ENCODE results near the gene SURF4.
"Not testable (repeated sequence)": the region's sequence is repeated elsewhere in the genome, so short reads cannot be mapped to it uniquely, and the experiment has no call there.

The SURF4 gene

DNA sequence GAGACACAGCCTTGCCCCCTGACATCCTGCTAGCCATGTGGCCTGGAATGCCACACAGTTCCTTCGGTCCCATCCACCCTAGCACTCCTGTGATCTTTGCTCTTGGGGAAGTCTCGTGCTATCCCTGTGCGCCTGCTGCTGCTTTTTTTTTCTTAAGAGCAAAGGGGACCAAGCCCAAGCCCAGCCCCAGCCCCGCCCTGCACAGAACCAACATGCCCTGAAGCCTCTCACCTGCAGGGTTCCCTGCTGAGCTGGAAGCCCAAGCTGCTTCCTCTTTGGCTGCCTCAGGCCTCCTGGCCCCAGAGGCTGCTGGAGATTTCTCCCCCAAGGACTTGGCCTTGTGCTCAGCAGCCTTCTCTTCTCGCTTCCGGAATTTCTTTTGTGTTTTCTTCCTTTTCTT lies 41.7 kb downstream of the SURF4 start:
- peaks cover 29% of the 10 kb centered on the region for H3K36me3 ChIP-seq (ENCODE audit: control insufficient read depth, insufficient read depth, low read length)
- H3K9me3 ChIP-seq (ENCODE audit: control insufficient read depth, insufficient read depth, low read length) = no peaks in the 10 kb centered on the region
- no peaks in the 10 kb centered on the region for H3K27me3 ChIP-seq (ENCODE audit: control insufficient read depth, insufficient read depth, low read length)
- no peak overlapping the region for H3K4me3 ChIP-seq (ENCODE audit: low read length)
- no CpG with 5 or more reads among the region's 6 CpGs for WGBS (ENCODE audit: insufficient coverage, insufficient read length)
- H3K4me1 ChIP-seq (ENCODE audit: control insufficient read depth, insufficient read depth, low read length) = no peaks in the 10 kb centered on the region
- DNase-seq (ENCODE audit: low read depth, low spot score) = no peak
- H3K27ac ChIP-seq (ENCODE audit: low read length) = no peak overlapping the region

DNA sequence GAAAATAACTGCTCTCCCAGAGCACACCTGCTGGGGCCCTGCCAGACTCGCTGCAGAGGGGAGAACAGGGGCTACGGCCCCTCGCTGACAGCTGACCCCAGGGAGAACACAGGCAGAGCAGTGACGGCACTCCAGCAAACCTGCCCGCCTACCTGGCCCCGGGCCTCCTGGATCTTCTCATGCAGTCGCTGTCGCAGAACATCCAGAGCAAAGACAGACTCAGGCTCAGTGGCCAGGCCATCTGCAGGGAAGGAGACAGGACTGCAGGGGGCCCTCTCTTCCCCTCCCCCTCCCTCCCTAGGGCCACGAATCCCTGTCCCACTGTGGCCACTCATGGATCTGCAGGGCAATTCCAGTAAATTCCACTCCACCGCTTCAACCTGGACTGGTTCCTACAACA lies 42.3 kb downstream of the SURF4 start:
- peaks cover 29% of the 10 kb centered on the region for H3K36me3 ChIP-seq (ENCODE audit: control insufficient read depth, insufficient read depth, low read length)
- no CpG with 5 or more reads among the region's 10 CpGs for WGBS (ENCODE audit: insufficient coverage, insufficient read length)

DNA sequence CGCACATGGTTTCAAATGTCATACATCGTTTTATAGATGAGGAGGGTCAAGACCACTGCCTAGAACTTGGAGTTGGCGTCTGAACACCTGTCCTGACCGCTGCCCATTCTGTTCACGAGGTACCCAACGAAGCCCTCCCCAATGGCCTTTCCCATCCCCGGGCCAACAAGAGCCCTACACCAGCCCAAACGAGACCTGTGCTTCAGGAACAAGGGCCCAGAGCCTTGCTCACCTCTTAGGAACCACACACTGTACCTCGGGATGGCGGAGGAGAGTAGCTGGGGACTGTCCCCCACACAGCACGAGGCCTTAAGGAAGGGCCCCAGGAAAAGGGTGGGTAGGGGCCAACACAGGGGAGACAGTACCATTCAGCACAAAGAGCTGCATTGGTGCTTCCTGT lies 42.8 kb downstream of the SURF4 start:
- Histone ChIP-seq H3K9me3 (ENCODE audit: control insufficient read depth, insufficient read depth, low read length) (no peaks in the 10 kb centered on the region), H3K4me3 (ENCODE audit: low read length) (no peak overlapping the region), H3K27ac (ENCODE audit: low read length) (no peak overlapping the region), H3K4me1 (ENCODE audit: control insufficient read depth, insufficient read depth, low read length) (no peaks in the 10 kb centered on the region), H3K36me3 (ENCODE audit: control insufficient read depth, insufficient read depth, low read length) (peaks cover 29% of the 10 kb centered on the region), H3K27me3 (ENCODE audit: control insufficient read depth, insufficient read depth, low read length) (no peaks in the 10 kb centered on the region)
- WGBS (ENCODE audit: insufficient coverage, insufficient read length) = no CpG with 5 or more reads among the region's 11 CpGs
- DNase-seq (ENCODE audit: low read depth, low spot score) = no peak

More for the DNA sequence above, 42.3 kb downstream of the SURF4 start:
- Histone ChIP-seq H3K27ac (ENCODE audit: low read length) (no peak overlapping the region), H3K4me1 (ENCODE audit: control insufficient read depth, insufficient read depth, low read length) (no peaks in the 10 kb centered on the region), H3K27me3 (ENCODE audit: control insufficient read depth, insufficient read depth, low read length) (no peaks in the 10 kb centered on the region), H3K9me3 (ENCODE audit: control insufficient read depth, insufficient read depth, low read length) (no peaks in the 10 kb centered on the region), H3K4me3 (ENCODE audit: low read length) (no peak overlapping the region)
- no peak for DNase-seq (ENCODE audit: low read depth, low spot score)

DNA sequence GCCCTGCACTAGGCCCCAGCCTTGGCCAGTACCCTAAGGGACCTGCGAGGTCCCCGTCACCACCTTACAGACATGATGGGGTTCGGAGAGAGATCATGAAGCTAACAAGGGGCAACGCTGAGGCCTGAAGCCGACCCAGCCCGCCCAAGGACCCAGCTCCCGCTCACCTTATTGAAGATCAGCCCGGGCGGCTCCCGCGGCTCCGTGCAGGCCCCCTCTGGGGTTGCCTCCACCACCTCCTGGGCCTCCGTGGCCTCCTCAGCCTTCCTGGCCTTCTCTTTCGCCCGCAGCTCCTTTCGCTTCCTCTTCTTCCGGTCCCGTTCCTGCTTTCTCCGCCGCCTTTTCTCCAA lies 43.5 kb downstream of the SURF4 start:
- no peak overlapping the region for H3K27ac ChIP-seq (ENCODE audit: low read length)
- peaks cover 29% of the 10 kb centered on the region for H3K36me3 ChIP-seq (ENCODE audit: control insufficient read depth, insufficient read depth, low read length)
- no peaks in the 10 kb centered on the region for H3K27me3 ChIP-seq (ENCODE audit: control insufficient read depth, insufficient read depth, low read length)
- no peak for DNase-seq (ENCODE audit: low read depth, low spot score)
- no CpG with 5 or more reads among the region's 20 CpGs for WGBS (ENCODE audit: insufficient coverage, insufficient read length)
- no peaks in the 10 kb centered on the region for H3K4me1 ChIP-seq (ENCODE audit: control insufficient read depth, insufficient read depth, low read length)
- H3K9me3 ChIP-seq (ENCODE audit: control insufficient read depth, insufficient read depth, low read length) = no peaks in the 10 kb centered on the region
- H3K4me3 ChIP-seq (ENCODE audit: low read length) = no peak overlapping the region

DNA sequence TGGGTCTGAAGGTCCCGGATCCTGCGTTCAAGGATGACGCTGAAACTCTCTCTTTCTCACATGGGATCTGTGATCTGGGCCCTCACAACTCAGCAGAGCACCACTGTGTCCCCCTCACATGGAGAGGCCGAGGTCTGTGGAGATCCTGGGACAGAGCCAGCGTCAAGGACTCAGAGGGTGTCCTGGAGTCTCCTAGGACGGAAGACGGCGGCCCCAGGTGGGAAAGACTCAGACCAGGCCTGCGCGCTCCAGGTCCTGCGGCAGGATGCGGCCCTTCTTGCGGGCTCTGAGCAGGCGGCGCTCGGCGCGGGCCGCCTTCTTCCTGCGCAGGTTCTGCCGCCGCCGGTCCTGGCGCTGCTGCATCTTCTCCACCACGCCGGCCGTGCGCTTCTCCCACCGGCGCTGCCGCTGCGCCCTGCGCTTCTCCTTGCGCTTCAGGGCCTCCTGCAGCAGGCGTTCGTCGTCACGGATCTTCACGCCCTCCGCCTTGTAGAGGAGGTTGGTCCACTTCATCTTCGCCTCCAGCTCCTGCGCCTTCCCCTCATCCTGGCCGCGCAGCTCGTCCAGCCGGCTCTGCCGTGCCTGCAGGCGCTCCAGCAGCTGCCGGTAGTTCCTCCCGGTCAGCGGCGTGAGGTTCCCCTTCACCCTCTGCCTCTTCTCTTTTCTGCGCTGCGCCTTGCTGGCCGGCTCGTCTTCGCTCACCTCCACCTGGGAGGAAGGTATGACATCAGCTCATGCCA lies 44.0 kb downstream of the SURF4 start:
- WGBS (ENCODE audit: insufficient coverage, insufficient read length) = no CpG with 5 or more reads among the region's 57 CpGs
- Histone ChIP-seq H3K9me3 (ENCODE audit: control insufficient read depth, insufficient read depth, low read length) (no peaks in the 10 kb centered on the region), H3K27ac (ENCODE audit: low read length) (no peak overlapping the region), H3K4me1 (ENCODE audit: control insufficient read depth, insufficient read depth, low read length) (no peaks in the 10 kb centered on the region), H3K4me3 (ENCODE audit: low read length) (no peak overlapping the region), H3K36me3 (ENCODE audit: control insufficient read depth, insufficient read depth, low read length) (peaks cover 29% of the 10 kb centered on the region), H3K27me3 (ENCODE audit: control insufficient read depth, insufficient read depth, low read length) (no peaks in the 10 kb centered on the region)
- no peak for DNase-seq (ENCODE audit: low read depth, low spot score)

DNA sequence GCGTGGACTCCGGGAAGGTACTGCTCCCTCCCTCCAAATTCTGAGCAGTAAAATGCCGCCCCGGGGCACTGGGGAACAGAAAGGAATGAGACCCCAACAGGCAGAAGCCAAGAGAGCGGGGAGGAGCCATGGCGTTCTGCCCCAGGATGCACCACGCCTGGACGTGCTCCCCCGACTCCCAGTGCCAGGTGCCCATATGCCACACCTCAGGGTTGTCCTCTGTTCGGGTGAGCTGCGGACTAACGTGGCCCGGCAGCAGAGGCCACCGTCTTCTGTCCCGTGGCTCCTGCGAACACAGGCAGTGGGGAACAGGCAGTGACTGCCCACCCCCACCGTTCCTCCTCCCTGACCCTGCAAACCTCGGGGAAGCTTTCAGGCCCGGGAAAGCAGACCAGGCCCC lies 44.6 kb downstream of the SURF4 start:
- peaks cover 29% of the 10 kb centered on the region for H3K36me3 ChIP-seq (ENCODE audit: control insufficient read depth, insufficient read depth, low read length)
- WGBS (ENCODE audit: insufficient coverage, insufficient read length) = no CpG with 5 or more reads among the region's 19 CpGs
- H3K27me3 ChIP-seq (ENCODE audit: control insufficient read depth, insufficient read depth, low read length) = no peaks in the 10 kb centered on the region

DNA sequence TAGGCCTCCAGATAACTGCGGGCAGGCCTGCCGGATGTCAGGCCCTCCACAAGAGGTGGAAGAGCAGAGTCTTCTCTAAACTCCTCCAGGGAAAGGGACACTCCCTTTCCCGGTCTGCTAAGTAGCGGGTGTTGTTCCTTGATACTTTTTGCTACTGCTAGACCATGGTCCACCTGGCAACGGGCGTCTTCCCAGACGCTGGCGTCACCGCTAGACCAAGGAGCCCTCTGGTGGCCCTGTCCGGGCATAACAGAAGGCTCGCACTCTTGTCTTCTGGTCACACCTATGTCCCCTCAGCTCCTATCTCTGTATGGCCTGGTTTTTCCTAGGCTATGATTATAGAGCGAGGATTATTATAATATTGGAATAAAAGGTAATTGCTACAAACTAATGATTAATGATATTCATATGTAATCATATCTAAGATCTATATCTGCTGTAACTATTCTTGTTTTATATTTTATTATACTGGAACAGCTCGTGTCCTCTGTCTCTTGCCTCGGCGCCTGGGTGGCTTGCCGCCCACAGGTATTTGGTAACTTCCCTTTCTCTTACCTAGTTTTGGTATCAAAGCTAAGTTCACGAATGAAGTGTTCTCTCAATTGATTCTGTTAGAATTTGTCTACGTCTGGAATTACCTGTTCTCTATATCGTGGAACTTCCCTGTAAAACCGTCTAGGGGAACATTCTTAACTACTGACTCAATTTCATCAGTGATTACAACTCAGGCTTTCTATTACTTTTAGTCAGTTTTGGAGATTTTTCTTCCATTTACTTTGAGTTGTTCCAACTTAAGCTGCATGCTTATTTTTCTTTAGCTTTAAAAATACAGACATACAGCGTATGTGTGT lies 46.3 kb downstream of the SURF4 start:
- DNase-seq (ENCODE audit: low read depth, low spot score); H3K27me3 ChIP-seq (ENCODE audit: control insufficient read depth, insufficient read depth, low read length); H3K27ac ChIP-seq (ENCODE audit: low read length); H3K4me1 ChIP-seq (ENCODE audit: control insufficient read depth, insufficient read depth, low read length); H3K9me3 ChIP-seq (ENCODE audit: control insufficient read depth, insufficient read depth, low read length); H3K4me3 ChIP-seq (ENCODE audit: low read length): not testable (repeated sequence)
- peaks cover 29% of the 10 kb centered on the region for H3K36me3 ChIP-seq (ENCODE audit: control insufficient read depth, insufficient read depth, low read length)
- no CpG with 5 or more reads among the region's 21 CpGs for WGBS (ENCODE audit: insufficient coverage, insufficient read length)

More for the DNA sequence above, 44.6 kb downstream of the SURF4 start:
- DNase-seq (ENCODE audit: low read depth, low spot score) = no peak
- H3K9me3 ChIP-seq (ENCODE audit: control insufficient read depth, insufficient read depth, low read length) = no peaks in the 10 kb centered on the region
- H3K27ac ChIP-seq (ENCODE audit: low read length) = no peak overlapping the region
- no peaks in the 10 kb centered on the region for H3K4me1 ChIP-seq (ENCODE audit: control insufficient read depth, insufficient read depth, low read length)
- no peak overlapping the region for H3K4me3 ChIP-seq (ENCODE audit: low read length)

DNA sequence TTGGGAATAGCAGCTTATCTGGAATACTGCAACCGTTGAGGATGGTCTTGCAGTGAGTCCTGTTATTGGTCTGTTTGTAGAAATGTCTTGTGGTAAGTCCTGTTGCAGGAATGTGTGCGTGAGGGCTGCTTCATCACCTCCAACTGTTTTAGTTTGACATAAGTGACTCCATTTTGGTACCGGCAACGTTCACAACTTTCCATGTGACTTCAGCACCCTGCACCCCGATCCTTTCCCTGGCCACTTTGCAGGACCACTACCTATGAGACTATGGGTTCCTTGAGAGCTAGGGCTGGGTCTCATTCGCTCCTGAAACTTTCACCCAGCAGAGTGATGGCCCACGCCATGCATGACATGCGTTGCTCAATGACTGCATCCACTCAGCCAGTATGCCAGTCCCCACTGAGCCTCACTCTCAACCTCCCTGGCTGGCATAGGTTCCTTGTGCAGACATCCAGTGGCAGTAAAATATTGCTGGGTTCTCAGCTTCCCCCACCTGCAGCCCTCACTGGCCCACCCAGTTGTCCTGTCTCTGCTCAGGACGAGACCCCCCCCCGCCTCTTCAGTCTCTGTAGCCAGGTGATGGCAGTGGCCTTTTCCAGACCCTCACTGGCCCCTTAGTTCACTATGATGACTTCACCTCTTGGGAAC lies 47.9 kb downstream of the SURF4 start:
- Histone ChIP-seq H3K4me1 (ENCODE audit: control insufficient read depth, insufficient read depth, low read length) (no peaks in the 10 kb centered on the region), H3K4me3 (ENCODE audit: low read length) (no peak overlapping the region), H3K27ac (ENCODE audit: low read length) (no peak overlapping the region), H3K27me3 (ENCODE audit: control insufficient read depth, insufficient read depth, low read length) (no peaks in the 10 kb centered on the region), H3K9me3 (ENCODE audit: control insufficient read depth, insufficient read depth, low read length) (no peaks in the 10 kb centered on the region), H3K36me3 (ENCODE audit: control insufficient read depth, insufficient read depth, low read length) (peaks cover 18% of the 10 kb centered on the region)
- DNase-seq (ENCODE audit: low read depth, low spot score) = no peak
- WGBS (ENCODE audit: insufficient coverage, insufficient read length) = no CpG with 5 or more reads among the region's 10 CpGs

DNA sequence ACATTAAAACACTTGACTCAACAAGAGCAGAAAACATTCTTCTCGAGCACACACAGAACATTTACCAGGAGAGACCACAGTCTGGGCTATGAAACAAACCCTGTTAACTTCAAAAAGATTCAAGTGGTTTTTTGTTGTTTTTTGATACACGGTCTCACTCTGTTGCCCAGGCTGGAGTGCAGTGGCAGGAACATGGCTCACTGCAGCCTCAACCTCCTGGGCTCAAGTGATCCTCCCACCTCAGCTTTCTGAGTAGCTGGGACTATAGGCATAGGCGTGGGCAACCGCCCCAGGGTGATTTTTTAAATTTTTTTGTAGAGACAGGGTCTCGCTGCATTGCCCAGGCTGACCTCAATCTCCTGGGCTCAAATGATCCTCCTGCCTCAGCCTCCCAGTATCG lies 48.8 kb downstream of the SURF4 start:
- not testable (repeated sequence) for DNase-seq (ENCODE audit: low read depth, low spot score); H3K4me3 ChIP-seq (ENCODE audit: low read length); H3K27me3 ChIP-seq (ENCODE audit: control insufficient read depth, insufficient read depth, low read length); H3K4me1 ChIP-seq (ENCODE audit: control insufficient read depth, insufficient read depth, low read length); H3K27ac ChIP-seq (ENCODE audit: low read length); H3K9me3 ChIP-seq (ENCODE audit: control insufficient read depth, insufficient read depth, low read length)
- H3K36me3 ChIP-seq (ENCODE audit: control insufficient read depth, insufficient read depth, low read length) = peaks cover 10% of the 10 kb centered on the region
- WGBS (ENCODE audit: insufficient coverage, insufficient read length) = no CpG with 5 or more reads among the region's 6 CpGs

DNA sequence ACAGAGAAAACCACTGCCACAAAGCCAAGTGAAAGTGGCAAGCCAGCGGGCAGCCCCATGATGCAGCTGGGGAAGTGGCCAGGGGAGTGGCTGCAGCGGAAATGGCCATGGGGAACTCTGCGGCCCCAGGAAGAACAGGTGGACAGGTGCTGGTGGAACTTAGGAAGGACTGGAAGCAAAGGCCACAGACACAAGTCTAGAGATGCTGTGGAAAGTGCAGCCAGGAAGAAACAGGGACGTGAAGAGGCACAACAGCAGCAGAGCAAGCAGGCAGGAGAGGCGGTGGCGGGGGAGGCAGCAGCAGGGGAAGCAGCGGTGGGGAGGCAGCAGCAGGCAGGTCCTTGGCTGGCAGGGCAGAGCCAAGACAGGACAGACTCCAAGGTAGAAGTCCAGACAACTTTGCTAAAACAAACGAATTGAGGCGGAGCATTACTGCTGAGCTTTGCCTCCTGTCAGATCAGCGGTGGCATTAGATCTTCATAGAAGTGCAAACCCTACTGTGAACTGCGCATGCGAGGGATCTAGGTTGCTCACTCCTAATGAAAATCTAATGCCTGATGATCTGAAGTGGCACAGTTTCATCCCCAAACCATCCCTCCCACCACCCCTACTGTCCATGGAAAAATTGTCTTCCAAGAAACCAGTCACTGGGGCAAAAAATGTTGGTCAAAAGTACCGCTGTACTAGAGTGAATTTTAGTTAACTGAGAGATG lies 51.7 kb downstream of the SURF4 start:
- Histone ChIP-seq H3K27ac (ENCODE audit: low read length) (no peak overlapping the region), H3K36me3 (ENCODE audit: control insufficient read depth, insufficient read depth, low read length) (no peaks in the 10 kb centered on the region), H3K4me1 (ENCODE audit: control insufficient read depth, insufficient read depth, low read length) (no peaks in the 10 kb centered on the region), H3K9me3 (ENCODE audit: control insufficient read depth, insufficient read depth, low read length) (no peaks in the 10 kb centered on the region), H3K27me3 (ENCODE audit: control insufficient read depth, insufficient read depth, low read length) (no peaks in the 10 kb centered on the region), H3K4me3 (ENCODE audit: low read length) (no peak overlapping the region)
- DNase-seq (ENCODE audit: low read depth, low spot score) = no peak
- WGBS (ENCODE audit: insufficient coverage, insufficient read length) = no CpG with 5 or more reads among the region's 13 CpGs
